IMR-90 (cell line): ENCODE measurements around the gene GPR32.

Experiments
- CEBPB ChIP-seq: IDR thresholded peaks from 2 replicates; pipeline ENCODE4 v1.6.1; 2012; ENCODE audit warnings: low read depth, low read length, improper control_type of control experiment
- CTCF ChIP-seq: conservative IDR thresholded peaks from 2 replicates; pipeline ENCODE4 v1.5.1; 2012; ENCODE audit warnings: mild to moderate bottlenecking, low read depth, low read length, improper control_type of control experiment
- ELK1 ChIP-seq: fragments of 150-350 bp; IDR thresholded peaks from 2 replicates; pipeline ENCODE4 v1.6.1; 2016; ENCODE audit warnings: low read depth, mild to moderate bottlenecking, low read length, moderate library complexity, borderline replicate concordance
- MAZ ChIP-seq: IDR thresholded peaks from 2 replicates; pipeline ENCODE4 v1.6.1; 2012; ENCODE audit warnings: low read depth, mild to moderate bottlenecking, low read length, improper control_type of control experiment, moderate library complexity, borderline replicate concordance
- POLR2A ChIP-seq: IDR thresholded peaks from 2 replicates; pipeline ENCODE4 v1.6.1; 2012; ENCODE audit warnings: mild to moderate bottlenecking, low read depth, low read length
- RAD21 ChIP-seq: IDR thresholded peaks from 2 replicates; pipeline ENCODE4 v1.6.1; 2012; ENCODE audit warnings: low read length, improper control_type of control experiment
- RFX5 ChIP-seq: IDR thresholded peaks from 2 replicates; pipeline ENCODE4 v1.8.0; 2012; ENCODE audit warnings: low read depth, mild to moderate bottlenecking, low read length, moderate library complexity
- SMC3 ChIP-seq: fragments of 150-350 bp; IDR thresholded peaks from 2 replicates; pipeline ENCODE4 v1.6.1; 2016; ENCODE audit warnings: low read depth, mild to moderate bottlenecking, antibody characterized with exemption, low read length, moderate library complexity

GRCh38 chr19:50804420-50805272 lies 34.4 kb downstream of the GPR32 start:
- TF ChIP-seq RAD21 (no peak), CTCF (no peak), POLR2A (peak; percentile 99), RFX5 (no peak), SMC3 (no peak), ELK1 (no peak), MAZ (peak; percentile 89), CEBPB (peak; percentile 91)
